H9 (cell line): ENCODE measurements around the gene TDRD9. TPM values are rescaled to one million over a fixed set of nuclear protein-coding genes. Genes with fewer than 3 reads are reported as not detected.

Experiments used
- DNase-seq: peaks from one replicate; pipeline ENCODE4 v3.0.0-alpha.2; 2017
- H2AFZ ChIP-seq: one replicate; pipeline ENCODE4 v1.6.1; 2013; ENCODE audit warnings: mild to moderate bottlenecking, low read length, control low read depth, moderate library complexity
- H2AK5ac ChIP-seq: 2 replicates; pipeline ENCODE4 v1.6.1; 2013; ENCODE audit warnings: low read length, control low read depth, mixed read lengths; ENCODE audit not compliant: insufficient read length
- H2BK120ac ChIP-seq: one replicate; pipeline ENCODE4 v1.6.1; 2013; ENCODE audit warnings: low read depth, mild to moderate bottlenecking, low read length, control low read depth, inconsistent platforms; ENCODE audit not compliant: poor library complexity, severe bottlenecking
- H2BK12ac ChIP-seq: 2 replicates; pipeline ENCODE4 v1.6.1; 2013; ENCODE audit warnings: low read length, control low read depth, mixed read lengths, low read depth; ENCODE audit not compliant: insufficient read length
- H2BK15ac ChIP-seq: 2 replicates; pipeline ENCODE4 v1.6.1; 2013; ENCODE audit warnings: low read depth, low read length, control low read depth
- H2BK20ac ChIP-seq: one replicate; pipeline ENCODE4 v1.6.1; 2013; ENCODE audit warnings: low read depth, mild to moderate bottlenecking, low read length, control low read depth, inconsistent platforms; ENCODE audit not compliant: poor library complexity, severe bottlenecking
- H2BK5ac ChIP-seq: 2 replicates; pipeline ENCODE4 v1.6.1; 2013; ENCODE audit warnings: low read length, control low read depth, mixed read lengths; ENCODE audit not compliant: insufficient read length
- H3K14ac ChIP-seq: 2 replicates; pipeline ENCODE4 v1.6.1; 2013; ENCODE audit warnings: low read length, control low read depth; ENCODE audit not compliant: insufficient read depth
- H3K18ac ChIP-seq: 2 replicates; pipeline ENCODE4 v1.6.1; 2013; ENCODE audit warnings: low read depth, mild to moderate bottlenecking, mixed read lengths, low read length, control low read depth; ENCODE audit not compliant: insufficient read length
- H3K23ac ChIP-seq: 2 replicates; pipeline ENCODE4 v1.6.1; 2013; ENCODE audit warnings: low read length, control low read depth, mixed read lengths, low read depth; ENCODE audit not compliant: insufficient read length
- H3K23me2 ChIP-seq: 2 replicates; pipeline ENCODE4 v1.6.1; 2013; ENCODE audit warnings: low read depth, mild to moderate bottlenecking, mixed read lengths, low read length, control low read depth; ENCODE audit not compliant: insufficient read length, poor library complexity, severe bottlenecking
- H3K27ac ChIP-seq: 2 replicates; pipeline ENCODE4 v1.5.1; 2013; ENCODE audit warnings: low read length, control low read depth, mixed read lengths, low read depth; ENCODE audit not compliant: insufficient read length
- H3K27me3 ChIP-seq: 2 replicates; pipeline ENCODE4 v1.6.1; 2013; ENCODE audit warnings: low read length, control low read depth, inconsistent platforms; ENCODE audit not compliant: insufficient read depth
- H3K4ac ChIP-seq: 2 replicates; pipeline ENCODE4 v1.6.1; 2013; ENCODE audit warnings: low read depth, mild to moderate bottlenecking, control low read depth, inconsistent platforms, low read length, moderate library complexity
- H3K4me1 ChIP-seq: 2 replicates; pipeline ENCODE4 v1.6.1; 2013; ENCODE audit warnings: low read length, control low read depth, inconsistent platforms; ENCODE audit not compliant: insufficient read depth
- H3K4me2 ChIP-seq: 2 replicates; pipeline ENCODE4 v1.6.1; 2013; ENCODE audit warnings: low read length, control low read depth, mixed read lengths; ENCODE audit not compliant: insufficient read length, insufficient read depth
- H3K56ac ChIP-seq: 2 replicates; pipeline ENCODE4 v1.6.1; 2013; ENCODE audit warnings: low read depth, mild to moderate bottlenecking, mixed read lengths, low read length, control low read depth; ENCODE audit not compliant: insufficient read length
- H3K79me1 ChIP-seq: 2 replicates; pipeline ENCODE4 v1.6.1; 2013; ENCODE audit warnings: low read depth, mild to moderate bottlenecking, moderate library complexity, low read length, control low read depth, inconsistent platforms; ENCODE audit not compliant: insufficient read depth, poor library complexity, severe bottlenecking
- H3K79me2 ChIP-seq: 2 replicates; pipeline ENCODE4 v1.6.1; 2013; ENCODE audit warnings: low read length, control low read depth, inconsistent platforms; ENCODE audit not compliant: insufficient read depth
- H3K9ac ChIP-seq: 2 replicates; pipeline ENCODE4 v1.6.1; 2013; ENCODE audit warnings: low read length, control low read depth, mixed read lengths; ENCODE audit not compliant: insufficient read length; ENCODE audit errors: extremely low read depth
- H3K9me3 ChIP-seq: one replicate; pipeline ENCODE4 v1.6.1; 2013; ENCODE audit warnings: low read depth, low read length, inconsistent platforms; ENCODE audit not compliant: control insufficient read depth
- H3T11ph ChIP-seq: one replicate; pipeline ENCODE4 v1.6.1; 2013; ENCODE audit warnings: mild to moderate bottlenecking, low read length, control low read depth, inconsistent platforms
- H4K20me1 ChIP-seq: one replicate; pipeline ENCODE4 v1.6.1; 2013; ENCODE audit not compliant: control insufficient read depth, insufficient read length, insufficient read depth
- H4K5ac ChIP-seq: 2 replicates; pipeline ENCODE4 v1.6.1; 2013; ENCODE audit warnings: low read depth, mild to moderate bottlenecking, mixed read lengths, low read length, control low read depth; ENCODE audit not compliant: insufficient read length
- H4K8ac ChIP-seq: replicated peaks from 2 replicates; pipeline ENCODE4 v1.6.1; 2013; ENCODE audit warnings: low read length, control low read depth, mixed read lengths, low read depth; ENCODE audit not compliant: insufficient read length
- H4K91ac ChIP-seq: 2 replicates; pipeline ENCODE4 v1.6.1; 2013; ENCODE audit warnings: low read depth, mild to moderate bottlenecking, moderate library complexity, mixed read lengths, low read length, control low read depth; ENCODE audit not compliant: insufficient read length
- H3K27ac Mint-ChIP-seq, 3 experiments: 2 replicates in 2 of 3; 3 replicates in 1 of 3; pipeline ENCODE4 v1.8.0; 2020 to 2021; ENCODE audit warnings: mixed read lengths in 3 of 3, mild to moderate bottlenecking in 1 of 3, moderate library complexity in 1 of 3
- H3K27me3 Mint-ChIP-seq: 2 replicates; pipeline ENCODE4 v1.8.0; 2021; ENCODE audit warnings: low read depth, mild to moderate bottlenecking, moderate library complexity, mixed read lengths
- H3K36me3 Mint-ChIP-seq, 3 experiments: 2 replicates in 2 of 3; 3 replicates in 1 of 3; pipeline ENCODE4 v1.8.0; 2020 to 2021; ENCODE audit warnings: low read depth in 3 of 3, mixed read lengths in 3 of 3; ENCODE audit not compliant: insufficient read depth in 1 of 3
- H3K4me1 Mint-ChIP-seq, 2 experiments: 2 replicates each; pipeline ENCODE4 v1.8.0; 2020; ENCODE audit warnings: mixed read lengths in 2 of 2
- H3K4me3 Mint-ChIP-seq, 2 experiments: 2 replicates in 1 of 2; 3 replicates in 1 of 2; pipeline ENCODE4 v1.8.0; 2020 to 2021; ENCODE audit warnings: mild to moderate bottlenecking in 2 of 2, mixed read lengths in 2 of 2, moderate library complexity in 1 of 2
- H3K9me3 Mint-ChIP-seq, 2 experiments: 2 replicates in 1 of 2; 3 replicates in 1 of 2; pipeline ENCODE4 v1.8.0; 2020; ENCODE audit warnings: mild to moderate bottlenecking in 2 of 2, mixed read lengths in 2 of 2, moderate library complexity in 1 of 2
- CTCF ChIP-seq: fragments of 200-600 bp; sonication (generic); conservative IDR thresholded peaks from 3 replicates; pipeline ENCODE4 v1.8.0; 2021; ENCODE audit warnings: antibody characterized with exemption, mild to moderate bottlenecking
- WGBS: extraction: QIAGEN DNeasy Blood & Tissue Kit; methylation state at CpG from one replicate; pipeline ENCODE4 v1.1.7; 2013; ENCODE audit warnings: missing lambda C conversion rate, low lambda C conversion rate, mixed read lengths; ENCODE audit not compliant: insufficient read length; ENCODE audit errors: extremely low coverage; 5-methylcytosine and 5-hydroxymethylcytosine counted together
- total RNA-seq: library from RNA; stranded (reverse); gene quantifications from 2 replicates; pipeline ENCODE4 v1.2.1, GENCODE V29; 2021

Gene TDRD9
- total RNA-seq, 1 experiment from 2014 or later, result not detected

GRCh38 chr14:103879118-103879569 lies 49.1 kb upstream of the TDRD9 start:
- Histone ChIP-seq H3K27me3 (no peaks in the 10 kb centered on the region), H4K20me1 (no peaks in the 10 kb centered on the region), H2AFZ (no peak overlapping the region), H2BK20ac (no peak overlapping the region), H3K4ac (no peak overlapping the region), H3K79me2 (no peaks in the 10 kb centered on the region), H3T11ph (no peak overlapping the region), H3K27ac (no peak overlapping the region), H4K91ac (no peak overlapping the region), H3K23me2 (no peaks in the 10 kb centered on the region), H4K8ac (no peak overlapping the region), H2BK15ac (no peak overlapping the region), H3K18ac (no peak overlapping the region), H2BK5ac (no peak overlapping the region), H3K79me1 (no peaks in the 10 kb centered on the region), H2BK12ac (no peak overlapping the region), H3K4me1 (peaks cover 3% of the 10 kb centered on the region; the same call in 1 of the 2 replicates), H3K9me3 (no peaks in the 10 kb centered on the region), H3K56ac (no peak overlapping the region), H3K14ac (no peak overlapping the region), H4K5ac (no peak overlapping the region), H3K9ac (no peak overlapping the region), H2AK5ac (no peak overlapping the region), H3K23ac (no peak overlapping the region), H2BK120ac (no peak overlapping the region), H3K4me2 (no peak overlapping the region)
- H3K4me3 Mint-ChIP-seq, result no peak overlapping the region
- no peaks in the 10 kb centered on the region; a peak in 1 of 5 replicates for H3K9me3 Mint-ChIP-seq
- no peaks in the 10 kb centered on the region for H3K27me3 Mint-ChIP-seq
- no peak overlapping the region for H3K27ac Mint-ChIP-seq
- no CpG with 5 or more reads among the region's 16 CpGs for WGBS
- H3K36me3 Mint-ChIP-seq, result no peaks in the 10 kb centered on the region
- no peak for TF ChIP-seq CTCF
- DNase-seq, result no peak
- peaks cover 14 to 16% of the 10 kb centered on the region in 2 experiments for H3K4me1 Mint-ChIP-seq
